ENCODE results near the gene DECR2. TPM values are rescaled to one million over a fixed set of nuclear protein-coding genes. Genes with fewer than 3 reads are reported as not detected.
A peak's percentile ranks its signal among the peaks of the same experiment; 100 is the strongest.

The DECR2 gene
- total and polyA plus RNA-seq, 9 of the 15 experiments (the other 6 are each of a cell fraction or from before 2014, with no cell fraction given), result 1.0 to 31.9 (median 10.3) TPM

- no peak for TF ChIP-seq BRF2 (IDR thresholded peaks at IDR 0.05; ENCODE audit: borderline replicate concordance, insufficient read depth, insufficient read length)
- no peak for TF ChIP-seq RFX1 (IDR thresholded peaks at IDR 0.05)
- no peak for TF ChIP-seq MTF1 (CRISPR knock-in tag; IDR thresholded peaks at IDR 0.05; ENCODE audit: borderline replicate concordance)
- no peak for TF ChIP-seq IRF2 (CRISPR knock-in tag; IDR thresholded peaks at IDR 0.05)
- no peak for TF ChIP-seq COPS2 (conservative IDR thresholded peaks at IDR 0.05)
- no peak for TF ChIP-seq ZFPM2 (CRISPR knock-in tag; IDR thresholded peaks at IDR 0.05)
- TF ChIP-seq ZBTB40 (IDR thresholded peaks at IDR 0.05), result peak; percentile 42; the same call in 1 of the 2 replicates
- no peak for TF ChIP-seq ZBTB40 (CRISPR knock-in tag; IDR thresholded peaks at IDR 0.05)
- TF ChIP-seq TCFL5 (CRISPR knock-in tag; conservative IDR thresholded peaks at IDR 0.05), result no peak
- peak; percentile 12 for TF ChIP-seq CCNT2 (IDR thresholded peaks at IDR 0.05; ENCODE audit: borderline replicate concordance, extremely low read depth, insufficient read length, low read depth, low read length)
- TF ChIP-seq MLX (CRISPR knock-in tag; conservative IDR thresholded peaks at IDR 0.05), result no peak
- no peak for TF ChIP-seq ZNF778 (CRISPR knock-in tag; IDR thresholded peaks at IDR 0.05)
Measured at GRCh38 chr16:381012-381788, 20.5 kb upstream of the DECR2 start (continued).

All from K562 (cell line).